ENCODE results near the gene ICAM4. TPM values are rescaled to one million over a fixed set of nuclear protein-coding genes. Genes with fewer than 3 reads are reported as not detected.

The ICAM4 gene
- total RNA-seq, 1 donor from 2014 or later = 2.6 TPM

- H3K9me3 ChIP-seq (ENCODE audit: control insufficient read depth in 3 of 3, low read length in 3 of 3) = no peaks in the 10 kb centered on the region
- H3K4me1 ChIP-seq (ENCODE audit: control insufficient read depth in 3 of 3, insufficient read depth in 3 of 3, low read length in 3 of 3) = peaks cover 18 to 20% (median 19%) of the 10 kb centered on the region in 3 donors
- H3K36me3 ChIP-seq (ENCODE audit: control insufficient read depth in 3 of 3, insufficient read depth in 3 of 3, low read length in 3 of 3) = no peaks in the 10 kb centered on the region
- H3K9ac ChIP-seq (ENCODE audit: low read depth in 1 of 3, low read length in 3 of 3) = no peak overlapping the region
- no peak overlapping the region for H3K4me3 ChIP-seq (ENCODE audit: low read length in 3 of 3)
- peaks cover 0 to 14% (median 10%) of the 10 kb centered on the region in 3 donors for H3K27me3 ChIP-seq (ENCODE audit: control insufficient read depth in 3 of 3, insufficient read depth in 3 of 3, low read length in 3 of 3)
- H3K27ac ChIP-seq (ENCODE audit: low read depth, low read length) = no peak overlapping the region
Observed at GRCh38 chr19:10266706-10267105, 20.0 kb upstream of the ICAM4 start.

GRCh38 chr19:10268071-10268470 is 18.7 kb upstream of the ICAM4 start:
- Histone ChIP-seq H3K9me3 (ENCODE audit: control insufficient read depth in 3 of 3, low read length in 3 of 3) (no peaks in the 10 kb centered on the region), H3K4me1 (ENCODE audit: control insufficient read depth in 3 of 3, insufficient read depth in 3 of 3, low read length in 3 of 3) (peaks cover 20 to 23% (median 23%) of the 10 kb centered on the region in 3 donors), H3K9ac (ENCODE audit: low read depth in 1 of 3, low read length in 3 of 3) (peak overlapping the region in 1 of 3 donors; percentile 16), H3K27ac (ENCODE audit: low read depth, low read length) (peak overlapping the region; percentile 91), H3K4me3 (ENCODE audit: low read length in 3 of 3) (no peak overlapping the region), H3K36me3 (ENCODE audit: control insufficient read depth in 3 of 3, insufficient read depth in 3 of 3, low read length in 3 of 3) (no peaks in the 10 kb centered on the region), H3K27me3 (ENCODE audit: control insufficient read depth in 3 of 3, insufficient read depth in 3 of 3, low read length in 3 of 3) (peaks cover 0 to 14% (median 10%) of the 10 kb centered on the region in 3 donors)

DNA sequence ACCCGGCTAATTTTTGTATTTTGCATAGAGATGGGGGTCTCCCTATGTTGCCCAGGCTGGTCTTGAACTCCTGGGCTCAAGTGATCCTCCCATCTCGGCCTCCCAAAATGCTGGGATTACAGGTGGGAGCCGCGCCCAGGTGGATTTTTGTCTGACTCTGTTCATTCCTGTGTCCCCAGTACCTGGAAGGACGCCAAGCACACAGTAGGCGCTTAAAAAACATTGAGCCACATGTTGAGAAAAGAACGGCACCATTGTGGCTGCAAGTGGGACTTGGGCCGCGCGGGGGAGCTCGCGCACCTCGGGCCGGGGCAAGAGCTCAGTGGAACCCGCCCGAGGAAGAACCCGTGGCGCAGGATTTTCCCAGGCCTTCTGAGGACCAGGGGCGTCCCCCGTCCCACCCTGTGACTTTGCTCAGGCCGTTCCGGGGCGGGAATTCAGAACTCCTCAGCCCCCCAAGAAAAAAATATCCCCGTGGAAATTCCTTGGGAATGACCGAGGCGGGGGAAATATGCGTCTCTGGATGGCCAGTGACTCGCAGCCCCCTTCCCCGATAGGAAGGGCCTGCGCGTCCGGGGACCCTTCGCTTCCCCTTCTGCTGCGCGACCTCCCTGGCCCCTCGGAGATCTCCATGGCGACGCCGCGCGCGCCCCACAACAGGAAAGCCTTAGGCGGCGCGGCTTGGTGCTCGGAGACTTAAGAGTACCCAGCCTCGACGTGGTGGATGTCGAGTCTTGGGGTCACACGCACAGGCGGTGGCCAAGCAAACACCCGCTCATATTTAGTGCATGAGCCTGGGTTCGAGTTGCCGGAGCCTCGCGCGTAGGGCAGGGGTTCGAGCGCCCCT is 17.2 kb upstream of the ICAM4 start:
- Histone ChIP-seq H3K4me1 (ENCODE audit: control insufficient read depth in 3 of 3, insufficient read depth in 3 of 3, low read length in 3 of 3) (peaks cover 20 to 23% (median 23%) of the 10 kb centered on the region in 3 donors), H3K27me3 (ENCODE audit: control insufficient read depth in 3 of 3, insufficient read depth in 3 of 3, low read length in 3 of 3) (peaks cover 0 to 14% (median 10%) of the 10 kb centered on the region in 3 donors), H3K9ac (ENCODE audit: low read depth in 1 of 3, low read length in 3 of 3) (peak overlapping the region; percentile 75 to 82 (median 77)), H3K36me3 (ENCODE audit: control insufficient read depth in 3 of 3, insufficient read depth in 3 of 3, low read length in 3 of 3) (peaks cover 0 to 1% (median under 1%) of the 10 kb centered on the region in 3 donors), H3K9me3 (ENCODE audit: control insufficient read depth in 3 of 3, low read length in 3 of 3) (no peaks in the 10 kb centered on the region), H3K4me3 (ENCODE audit: low read length in 3 of 3) (peak overlapping the region; percentile 67 to 76 (median 75)), H3K27ac (ENCODE audit: low read depth, low read length) (peak overlapping the region; percentile 91)

GRCh38 chr19:10270180-10270615 is 16.6 kb upstream of the ICAM4 start:
- peaks cover 0 to 8% (median 3%) of the 10 kb centered on the region in 3 donors for H3K36me3 ChIP-seq (ENCODE audit: control insufficient read depth in 3 of 3, insufficient read depth in 3 of 3, low read length in 3 of 3)
- H3K27me3 ChIP-seq (ENCODE audit: control insufficient read depth in 3 of 3, insufficient read depth in 3 of 3, low read length in 3 of 3) = peaks cover 0 to 14% (median 10%) of the 10 kb centered on the region in 3 donors
- H3K4me1 ChIP-seq (ENCODE audit: control insufficient read depth in 3 of 3, insufficient read depth in 3 of 3, low read length in 3 of 3) = peaks cover 20 to 23% (median 23%) of the 10 kb centered on the region in 3 donors
- peak overlapping the region; percentile 75 to 82 (median 77) for H3K9ac ChIP-seq (ENCODE audit: low read depth in 1 of 3, low read length in 3 of 3)
- H3K9me3 ChIP-seq (ENCODE audit: control insufficient read depth in 3 of 3, low read length in 3 of 3) = no peaks in the 10 kb centered on the region
- peak overlapping the region; percentile 91 for H3K27ac ChIP-seq (ENCODE audit: low read depth, low read length)
- peak overlapping the region; percentile 67 to 76 (median 75) for H3K4me3 ChIP-seq (ENCODE audit: low read length in 3 of 3)

GRCh38 chr19:10270616-10271394 is 15.9 kb upstream of the ICAM4 start, which contains the start of gene ICAM1:
Gene ICAM1, plus strand, starts transcription at chr19:10271120. Its CDS starts 40 bp downstream, at chr19:10271160.
- peak within 1 kb of the TSS; percentile 91 for H3K27ac ChIP-seq (ENCODE audit: low read depth, low read length)
- peaks cover 20 to 23% (median 23%) of the 10 kb centered on the region in 3 donors for H3K4me1 ChIP-seq (ENCODE audit: control insufficient read depth in 3 of 3, insufficient read depth in 3 of 3, low read length in 3 of 3)
- no peaks in the 10 kb centered on the region for H3K9me3 ChIP-seq (ENCODE audit: control insufficient read depth in 3 of 3, low read length in 3 of 3)
- H3K36me3 ChIP-seq (ENCODE audit: control insufficient read depth in 3 of 3, insufficient read depth in 3 of 3, low read length in 3 of 3) = peaks cover 0 to 9% (median 3%) of the 10 kb centered on the region in 3 donors
- H3K9ac ChIP-seq (ENCODE audit: low read depth in 1 of 3, low read length in 3 of 3) = peak within 1 kb of the TSS; percentile 75 to 82 (median 77)
- H3K4me3 ChIP-seq (ENCODE audit: low read length in 3 of 3) = peak within 1 kb of the TSS; percentile 67 to 76 (median 75)
- H3K27me3 ChIP-seq (ENCODE audit: control insufficient read depth in 3 of 3, insufficient read depth in 3 of 3, low read length in 3 of 3) = peaks cover 0 to 14% (median 10%) of the 10 kb centered on the region in 3 donors

- peaks cover 0 to 14% (median 10%) of the 10 kb centered on the region in 3 donors for H3K27me3 ChIP-seq (ENCODE audit: control insufficient read depth in 3 of 3, insufficient read depth in 3 of 3, low read length in 3 of 3)
Observed at GRCh38 chr19:10271543-10272086, 15.1 kb upstream of the ICAM4 start.

DNA sequence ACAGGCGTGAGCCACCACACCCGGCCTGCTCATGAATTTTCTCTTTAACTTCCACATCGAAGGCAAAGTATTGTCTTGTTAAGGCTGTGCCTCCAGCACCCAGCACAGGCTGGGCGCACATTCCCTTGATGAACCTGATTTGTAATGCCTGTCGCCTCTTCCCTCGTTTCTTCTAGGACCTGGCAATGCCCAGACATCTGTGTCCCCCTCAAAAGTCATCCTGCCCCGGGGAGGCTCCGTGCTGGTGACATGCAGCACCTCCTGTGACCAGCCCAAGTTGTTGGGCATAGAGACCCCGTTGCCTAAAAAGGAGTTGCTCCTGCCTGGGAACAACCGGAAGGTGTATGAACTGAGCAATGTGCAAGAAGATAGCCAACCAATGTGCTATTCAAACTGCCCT is 12.2 kb upstream of the ICAM4 start:
- Histone ChIP-seq H3K4me1 (ENCODE audit: control insufficient read depth in 3 of 3, insufficient read depth in 3 of 3, low read length in 3 of 3) (peaks cover 16 to 23% (median 18%) of the 10 kb centered on the region in 3 donors), H3K9ac (ENCODE audit: low read depth in 1 of 3, low read length in 3 of 3) (no peak overlapping the region), H3K4me3 (ENCODE audit: low read length in 3 of 3) (no peak overlapping the region), H3K27ac (ENCODE audit: low read depth, low read length) (no peak overlapping the region), H3K36me3 (ENCODE audit: control insufficient read depth in 3 of 3, insufficient read depth in 3 of 3, low read length in 3 of 3) (peaks cover 2 to 16% (median 8%) of the 10 kb centered on the region in 3 donors), H3K27me3 (ENCODE audit: control insufficient read depth in 3 of 3, insufficient read depth in 3 of 3, low read length in 3 of 3) (peaks cover 0 to 7% (median 7%) of the 10 kb centered on the region in 3 donors), H3K9me3 (ENCODE audit: control insufficient read depth in 3 of 3, low read length in 3 of 3) (no peaks in the 10 kb centered on the region)

More at GRCh38 chr19:10271543-10272086, 15.1 kb upstream of the ICAM4 start:
- peak overlapping the region; percentile 67 to 76 (median 75) for H3K4me3 ChIP-seq (ENCODE audit: low read length in 3 of 3)
- peaks cover 20 to 23% (median 23%) of the 10 kb centered on the region in 3 donors for H3K4me1 ChIP-seq (ENCODE audit: control insufficient read depth in 3 of 3, insufficient read depth in 3 of 3, low read length in 3 of 3)
- no peaks in the 10 kb centered on the region for H3K9me3 ChIP-seq (ENCODE audit: control insufficient read depth in 3 of 3, low read length in 3 of 3)
- peak overlapping the region; percentile 75 to 82 (median 77) for H3K9ac ChIP-seq (ENCODE audit: low read depth in 1 of 3, low read length in 3 of 3)
- peaks cover 0 to 9% (median 3%) of the 10 kb centered on the region in 3 donors for H3K36me3 ChIP-seq (ENCODE audit: control insufficient read depth in 3 of 3, insufficient read depth in 3 of 3, low read length in 3 of 3)
- H3K27ac ChIP-seq (ENCODE audit: low read depth, low read length) = peak overlapping the region; percentile 91

DNA sequence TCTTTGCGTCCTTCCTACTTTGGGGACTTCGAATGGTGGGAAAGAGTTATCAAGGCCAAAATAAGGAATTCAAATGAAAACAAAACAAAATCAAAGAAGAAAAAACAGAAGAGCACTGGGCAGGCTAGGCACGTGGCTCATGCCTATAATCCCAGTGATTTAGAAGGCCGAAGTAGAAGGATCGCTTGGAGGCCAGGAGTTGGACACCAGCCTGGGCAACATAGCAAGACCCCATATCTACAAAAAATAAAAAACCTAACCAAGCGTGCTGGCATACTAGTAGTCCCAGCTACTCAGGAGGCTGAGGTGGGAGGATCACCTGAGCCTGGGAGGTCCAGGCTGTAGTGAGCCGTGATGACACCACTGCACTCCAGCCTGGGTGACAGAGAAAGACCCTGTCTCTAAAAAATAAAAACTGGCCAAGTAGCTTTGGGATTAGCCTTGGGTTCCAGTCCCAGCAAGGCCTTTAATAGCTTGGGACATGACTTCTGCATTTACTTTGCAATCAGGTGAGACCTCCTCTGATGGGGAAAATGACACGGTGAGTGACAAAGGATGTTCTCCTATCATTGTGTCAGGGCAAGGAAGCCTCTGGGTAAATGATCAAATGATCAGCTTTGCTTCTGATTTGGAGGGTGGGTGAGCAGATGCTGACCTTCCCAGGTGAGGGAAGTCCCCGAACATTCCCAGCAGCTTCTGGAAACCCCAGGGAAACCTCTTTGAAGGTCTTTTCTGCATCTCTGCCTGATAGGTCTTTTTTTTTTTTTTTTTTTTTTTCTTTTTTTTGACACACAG is 8.8 kb upstream of the ICAM4 start:
- Histone ChIP-seq H3K9ac (ENCODE audit: low read depth in 1 of 3, low read length in 3 of 3) (no peak overlapping the region), H3K4me1 (ENCODE audit: control insufficient read depth in 3 of 3, insufficient read depth in 3 of 3, low read length in 3 of 3) (no peaks in the 10 kb centered on the region), H3K9me3 (ENCODE audit: control insufficient read depth in 3 of 3, low read length in 3 of 3) (no peaks in the 10 kb centered on the region), H3K36me3 (ENCODE audit: control insufficient read depth in 3 of 3, insufficient read depth in 3 of 3, low read length in 3 of 3) (peaks cover 2 to 16% (median 8%) of the 10 kb centered on the region in 3 donors), H3K4me3 (ENCODE audit: low read length in 3 of 3) (no peak overlapping the region), H3K27me3 (ENCODE audit: control insufficient read depth in 3 of 3, insufficient read depth in 3 of 3, low read length in 3 of 3) (no peaks in the 10 kb centered on the region), H3K27ac (ENCODE audit: low read depth, low read length) (no peak overlapping the region)

DNA sequence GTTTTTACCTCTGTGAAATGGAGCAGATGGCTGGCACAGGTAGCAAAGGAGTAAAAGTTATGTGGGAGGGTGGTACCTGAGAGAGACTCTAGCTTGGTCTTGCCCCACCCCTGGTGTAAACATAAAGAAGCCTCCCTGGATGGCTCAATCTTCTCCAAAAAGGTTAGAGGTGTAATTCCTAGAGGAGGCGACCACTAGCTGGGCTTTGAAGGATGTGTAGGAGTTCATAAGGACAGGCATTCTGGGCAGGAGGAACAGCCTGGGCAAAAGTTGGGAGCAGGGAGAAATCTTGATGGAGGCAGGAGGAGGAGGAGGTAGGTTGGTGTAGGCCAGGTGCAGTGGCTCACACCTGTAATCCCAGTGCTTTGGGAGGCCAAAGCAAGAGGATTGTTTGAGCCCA is 7.8 kb upstream of the ICAM4 start:
- H3K27me3 ChIP-seq (ENCODE audit: control insufficient read depth in 3 of 3, insufficient read depth in 3 of 3, low read length in 3 of 3) = no peaks in the 10 kb centered on the region
- H3K27ac ChIP-seq (ENCODE audit: low read depth, low read length) = no peak overlapping the region
- H3K36me3 ChIP-seq (ENCODE audit: control insufficient read depth in 3 of 3, insufficient read depth in 3 of 3, low read length in 3 of 3) = peaks cover 5 to 20% (median 8%) of the 10 kb centered on the region in 3 donors
- H3K4me1 ChIP-seq (ENCODE audit: control insufficient read depth in 3 of 3, insufficient read depth in 3 of 3, low read length in 3 of 3) = no peaks in the 10 kb centered on the region
- no peaks in the 10 kb centered on the region for H3K9me3 ChIP-seq (ENCODE audit: control insufficient read depth in 3 of 3, low read length in 3 of 3)
- no peak overlapping the region for H3K9ac ChIP-seq (ENCODE audit: low read depth in 1 of 3, low read length in 3 of 3)
- no peak overlapping the region for H3K4me3 ChIP-seq (ENCODE audit: low read length in 3 of 3)

Data from skeletal muscle tissue (tissue), 4 donors.